ENCODE results near the gene DMRTA1. TPM values are rescaled to one million over a fixed set of nuclear protein-coding genes. Genes with fewer than 3 reads are reported as not detected.

The DMRTA1 gene
- polyA plus RNA-seq, 1 donor (not counting 4 experiments of a cell fraction or from before 2014, with no cell fraction given) = 1.9 TPM

GRCh38 chr9:22463205-22463604 is 16.6 kb downstream of the DMRTA1 start:
- DNase-seq (ENCODE audit: low read depth, low spot score) = no peak
- Histone ChIP-seq H3K9ac (ENCODE audit: control insufficient read depth, extremely low read depth, insufficient read depth, low read length) (no peak overlapping the region), H3K4me3 (ENCODE audit: control insufficient read depth in 2 of 3, extremely low read depth in 1 of 3, insufficient read depth in 2 of 3, low read depth in 1 of 3, low read length in 3 of 3) (no peak overlapping the region), H3K9me3 (ENCODE audit: control insufficient read depth, low read depth, low read length) (no peaks in the 10 kb centered on the region), H3K27ac (ENCODE audit: control insufficient read depth, insufficient read depth, low read length) (no peak overlapping the region), H3K79me2 (ENCODE audit: control insufficient read depth, insufficient read depth, low read length) (no peaks in the 10 kb centered on the region), H3K4me1 (ENCODE audit: control insufficient read depth, extremely low read depth, insufficient read depth, low read length) (no peaks in the 10 kb centered on the region), H3K4me2 (ENCODE audit: control insufficient read depth, extremely low read depth, insufficient read depth, low read depth, low read length) (no peak overlapping the region), H2AFZ (ENCODE audit: control insufficient read depth, low read length) (no peak overlapping the region), H3K36me3 (ENCODE audit: control insufficient read depth in 2 of 2, extremely low read depth in 1 of 2, insufficient read depth in 2 of 2, low read length in 2 of 2) (no peaks in the 10 kb centered on the region), H3K9me1 (ENCODE audit: control insufficient read depth, extremely low read depth, insufficient read depth, low read length) (no peaks in the 10 kb centered on the region), H3K27me3 (ENCODE audit: control insufficient read depth, extremely low read depth, insufficient read depth, low read length) (no peaks in the 10 kb centered on the region), H4K20me1 (ENCODE audit: control insufficient read depth, extremely low read depth, insufficient read depth, low read length) (no peaks in the 10 kb centered on the region)
- no peak for FAIRE-seq
- TF ChIP-seq EZH2 (IDR thresholded peaks at IDR 0.05; ENCODE audit: low read length) (no peak), CTCF (optimal IDR thresholded peaks at IDR 0.05 in 1 of 3, IDR thresholded peaks at IDR 0.05 in 1 of 3, conservative IDR thresholded peaks at IDR 0.05 in 1 of 3; ENCODE audit: extremely low read depth in 1 of 3, insufficient read depth in 2 of 3, low read length in 3 of 3) (no peak)
- dilution Hi-C loops (cut with MboI; ENCODE audit: extremely low pct_ligation_motif_present, low sequenced_read_pairs) = no loop called here

- peak; percentile 79 for FAIRE-seq
- Histone ChIP-seq H3K79me2 (ENCODE audit: control insufficient read depth, insufficient read depth, low read length) (no peaks in the 10 kb centered on the region), H4K20me1 (ENCODE audit: control insufficient read depth, extremely low read depth, insufficient read depth, low read length) (no peaks in the 10 kb centered on the region)
Measured at GRCh38 chr9:22469928-22470544, 23.4 kb downstream of the DMRTA1 start.

More at GRCh38 chr9:22469928-22470544, 23.4 kb downstream of the DMRTA1 start:
- dilution Hi-C loops (cut with MboI; ENCODE audit: extremely low pct_ligation_motif_present, low sequenced_read_pairs) = no loop called here
- no peaks in the 10 kb centered on the region for H3K36me3 ChIP-seq (ENCODE audit: control insufficient read depth in 2 of 2, extremely low read depth in 1 of 2, insufficient read depth in 2 of 2, low read length in 2 of 2)
- no peak for DNase-seq (ENCODE audit: low read depth, low spot score)
- no peak overlapping the region for H3K27ac ChIP-seq (ENCODE audit: control insufficient read depth, insufficient read depth, low read length)
- H3K4me2 ChIP-seq (ENCODE audit: control insufficient read depth, extremely low read depth, insufficient read depth, low read depth, low read length) = no peak overlapping the region
- no peaks in the 10 kb centered on the region for H3K27me3 ChIP-seq (ENCODE audit: control insufficient read depth, extremely low read depth, insufficient read depth, low read length)
- H3K9ac ChIP-seq (ENCODE audit: control insufficient read depth, extremely low read depth, insufficient read depth, low read length) = no peak overlapping the region
- no peaks in the 10 kb centered on the region for H3K9me1 ChIP-seq (ENCODE audit: control insufficient read depth, extremely low read depth, insufficient read depth, low read length)
- H2AFZ ChIP-seq (ENCODE audit: control insufficient read depth, low read length) = no peak overlapping the region
- H3K9me3 ChIP-seq (ENCODE audit: control insufficient read depth, low read depth, low read length) = no peaks in the 10 kb centered on the region
- TF ChIP-seq EZH2 (IDR thresholded peaks at IDR 0.05; ENCODE audit: low read length) = no peak
- peak; percentile 64 to 76 (median 66) for TF ChIP-seq CTCF (optimal IDR thresholded peaks at IDR 0.05 in 1 of 3, IDR thresholded peaks at IDR 0.05 in 1 of 3, conservative IDR thresholded peaks at IDR 0.05 in 1 of 3; ENCODE audit: extremely low read depth in 1 of 3, insufficient read depth in 2 of 3, low read length in 3 of 3)
- H3K4me3 ChIP-seq (ENCODE audit: control insufficient read depth in 2 of 3, extremely low read depth in 1 of 3, insufficient read depth in 2 of 3, low read depth in 1 of 3, low read length in 3 of 3) = no peak overlapping the region
- H3K4me1 ChIP-seq (ENCODE audit: control insufficient read depth, extremely low read depth, insufficient read depth, low read length) = no peaks in the 10 kb centered on the region
